ENCODE data around the gene TMCO2. TPM values are rescaled to one million over a fixed set of nuclear protein-coding genes. Genes with fewer than 3 reads are reported as not detected.
A peak's percentile ranks its signal among the peaks of the same experiment; 100 is the strongest.

TMCO2 gene
- total and polyA plus RNA-seq, 5 donors: not detected

DNA sequence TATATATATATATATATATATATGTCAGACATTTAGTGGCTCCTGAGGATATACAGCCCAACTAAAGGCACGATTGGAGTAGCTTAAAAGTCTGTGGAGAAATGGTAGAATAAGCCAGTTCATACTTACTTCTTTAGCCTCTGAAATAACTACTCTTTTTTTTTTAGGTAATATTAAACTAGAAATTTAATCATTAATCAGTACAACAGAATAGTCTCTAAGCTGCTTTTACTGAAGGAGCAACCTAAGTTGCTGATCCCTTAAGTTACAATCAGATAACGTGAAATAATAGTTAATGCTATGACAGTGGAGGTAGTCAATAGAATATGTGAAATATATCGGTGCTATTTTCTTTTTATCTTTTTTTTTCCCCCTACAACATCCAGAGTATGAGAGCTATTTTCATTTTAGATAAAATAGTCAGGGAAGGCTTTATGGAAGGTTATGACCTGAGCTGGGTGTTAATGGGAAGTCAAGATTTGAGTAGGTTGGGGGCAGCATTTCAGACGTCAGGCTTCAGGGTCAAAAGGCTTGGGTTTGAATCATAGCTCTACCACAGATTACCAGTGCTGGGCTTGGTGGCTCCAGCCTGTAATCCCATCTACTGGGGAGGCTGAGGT lies 25.9 kb downstream of the TMCO2 start:
- WGBS: 78% methylated on average over 4 of the region's 4 CpGs
- Histone ChIP-seq H3K27me3 (ENCODE audit: control insufficient read depth, insufficient read depth) (no peaks in the 10 kb centered on the region), H3K4me1 (ENCODE audit: control insufficient read depth, insufficient read depth, low read length) (no peaks in the 10 kb centered on the region), H3K27ac (ENCODE audit: low read length) (no peak overlapping the region), H3K9me3 (ENCODE audit: control insufficient read depth, low read length) (no peaks in the 10 kb centered on the region), H3K4me3 (ENCODE audit: low read length) (no peak overlapping the region)
- intact Hi-C loops (cut with DNase I): no loop called here
- ATAC-seq: no peak
- no peak for DNase-seq

DNA sequence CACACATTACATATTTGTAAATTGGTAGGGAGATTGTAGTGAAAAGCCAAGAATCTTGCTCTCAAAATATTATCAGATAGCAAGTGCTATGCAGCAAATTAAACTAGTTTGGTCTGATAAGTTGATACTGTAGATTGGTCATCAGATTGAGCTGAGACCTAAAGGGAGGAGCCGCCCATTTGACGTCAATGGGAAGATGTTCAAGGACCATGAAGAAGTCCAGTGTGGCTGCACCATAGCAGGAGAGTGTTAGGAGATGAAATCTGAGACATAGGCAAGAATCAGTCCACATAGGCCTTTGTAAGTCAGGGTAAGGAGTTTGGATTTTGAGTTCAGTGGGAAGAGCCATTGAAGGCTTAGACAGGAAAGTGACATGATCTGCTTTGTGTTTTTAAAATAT lies 26.6 kb downstream of the TMCO2 start:
- no peak overlapping the region for H3K4me3 ChIP-seq (ENCODE audit: low read length)
- H3K27ac ChIP-seq (ENCODE audit: low read length): no peak overlapping the region
- no peaks in the 10 kb centered on the region for H3K4me1 ChIP-seq (ENCODE audit: control insufficient read depth, insufficient read depth, low read length)
- WGBS: 95% methylated on average over 2 of the region's 2 CpGs
- intact Hi-C loops (cut with DNase I): no loop called here
- H3K27me3 ChIP-seq (ENCODE audit: control insufficient read depth, insufficient read depth): no peaks in the 10 kb centered on the region
- DNase-seq (no peak), ATAC-seq (no peak)
- no peaks in the 10 kb centered on the region for H3K9me3 ChIP-seq (ENCODE audit: control insufficient read depth, low read length)

DNA sequence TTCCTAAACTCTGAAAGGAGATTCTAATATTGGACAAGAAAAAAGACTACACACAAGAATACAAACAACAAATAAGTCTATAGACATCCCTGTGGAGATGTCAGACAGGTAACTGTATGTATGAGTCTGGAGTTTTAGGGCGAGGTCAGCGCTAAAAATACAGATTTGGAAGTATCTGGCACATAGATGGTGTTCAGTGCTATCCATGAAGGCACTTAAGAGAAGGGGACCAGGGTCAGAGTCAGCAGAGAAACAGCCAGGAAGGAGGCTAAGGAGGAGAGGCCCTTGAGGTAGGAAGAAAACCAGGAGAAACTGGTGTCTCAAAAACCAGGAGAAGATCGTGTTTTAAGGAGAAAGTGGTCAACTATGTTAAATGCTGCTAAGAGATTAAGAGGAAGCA lies 28.4 kb downstream of the TMCO2 start:
- Histone ChIP-seq H3K4me1 (ENCODE audit: control insufficient read depth, insufficient read depth, low read length) (no peaks in the 10 kb centered on the region), H3K4me3 (ENCODE audit: low read length) (no peak overlapping the region), H3K27ac (ENCODE audit: low read length) (no peak overlapping the region), H3K27me3 (ENCODE audit: control insufficient read depth, insufficient read depth) (no peaks in the 10 kb centered on the region), H3K9me3 (ENCODE audit: control insufficient read depth, low read length) (no peaks in the 10 kb centered on the region)
- DNase-seq: no peak
- ATAC-seq: peak in 1 of 2 donors; percentile 29
- 91% methylated on average over 3 of the region's 3 CpGs for WGBS
- intact Hi-C loops (cut with DNase I): no loop called here

DNA sequence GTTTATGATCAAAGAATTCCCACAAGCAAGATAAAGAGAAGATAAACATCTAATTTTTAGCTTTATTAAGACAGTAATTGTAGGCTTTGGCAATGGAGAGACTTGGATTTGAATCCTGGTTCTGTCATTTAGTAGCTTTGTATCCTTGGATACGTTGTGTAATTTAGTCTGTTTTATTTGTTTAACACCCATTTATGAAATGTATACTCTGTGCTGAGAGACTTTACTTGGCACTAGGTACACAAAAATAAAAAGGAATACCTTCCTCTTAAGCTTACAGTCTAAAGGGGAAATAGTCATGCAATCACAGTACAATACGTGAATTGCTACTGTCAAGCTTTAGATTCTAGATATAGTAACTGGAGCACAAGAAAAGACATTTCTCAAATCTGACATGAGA lies 34.1 kb downstream of the TMCO2 start:
- Histone ChIP-seq H3K27ac (ENCODE audit: low read length) (no peak overlapping the region), H3K4me3 (ENCODE audit: low read length) (no peak overlapping the region), H3K4me1 (ENCODE audit: control insufficient read depth, insufficient read depth, low read length) (no peaks in the 10 kb centered on the region), H3K27me3 (ENCODE audit: control insufficient read depth, insufficient read depth) (no peaks in the 10 kb centered on the region), H3K9me3 (ENCODE audit: control insufficient read depth, low read length) (no peaks in the 10 kb centered on the region)
- intact Hi-C loops (cut with DNase I): no loop called here
- no peak for DNase-seq
- no peak for ATAC-seq
- 82% methylated on average over 2 of the region's 2 CpGs for WGBS

DNA sequence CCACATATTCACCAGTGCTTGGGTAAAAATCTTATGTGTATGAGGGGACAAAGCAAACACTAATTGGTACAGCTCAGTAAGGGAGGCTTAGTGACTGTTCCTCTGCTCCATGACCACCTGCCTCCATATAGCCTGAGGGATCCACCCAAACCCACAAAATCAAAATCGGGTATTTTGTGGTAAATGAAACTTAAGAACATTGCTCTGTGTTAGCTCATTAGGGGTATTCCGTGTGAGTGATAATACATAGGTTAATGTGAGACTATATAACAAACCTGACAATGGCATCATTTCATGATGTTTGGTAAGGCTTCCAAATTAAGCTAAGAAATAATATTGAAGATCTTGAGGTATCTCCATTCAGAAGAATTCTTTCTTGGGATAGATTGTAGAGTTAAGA lies 43.6 kb downstream of the TMCO2 start:
- Histone ChIP-seq H3K27me3 (ENCODE audit: control insufficient read depth, insufficient read depth) (no peaks in the 10 kb centered on the region), H3K9me3 (ENCODE audit: control insufficient read depth, low read length) (no peaks in the 10 kb centered on the region), H3K27ac (ENCODE audit: low read length) (no peak overlapping the region), H3K4me3 (ENCODE audit: low read length) (no peak overlapping the region), H3K4me1 (ENCODE audit: control insufficient read depth, insufficient read depth, low read length) (no peaks in the 10 kb centered on the region)
- ATAC-seq (no peak), DNase-seq (no peak)
- intact Hi-C loops (cut with DNase I): no loop called here
- WGBS: 88% methylated on average over 2 of the region's 2 CpGs

DNA sequence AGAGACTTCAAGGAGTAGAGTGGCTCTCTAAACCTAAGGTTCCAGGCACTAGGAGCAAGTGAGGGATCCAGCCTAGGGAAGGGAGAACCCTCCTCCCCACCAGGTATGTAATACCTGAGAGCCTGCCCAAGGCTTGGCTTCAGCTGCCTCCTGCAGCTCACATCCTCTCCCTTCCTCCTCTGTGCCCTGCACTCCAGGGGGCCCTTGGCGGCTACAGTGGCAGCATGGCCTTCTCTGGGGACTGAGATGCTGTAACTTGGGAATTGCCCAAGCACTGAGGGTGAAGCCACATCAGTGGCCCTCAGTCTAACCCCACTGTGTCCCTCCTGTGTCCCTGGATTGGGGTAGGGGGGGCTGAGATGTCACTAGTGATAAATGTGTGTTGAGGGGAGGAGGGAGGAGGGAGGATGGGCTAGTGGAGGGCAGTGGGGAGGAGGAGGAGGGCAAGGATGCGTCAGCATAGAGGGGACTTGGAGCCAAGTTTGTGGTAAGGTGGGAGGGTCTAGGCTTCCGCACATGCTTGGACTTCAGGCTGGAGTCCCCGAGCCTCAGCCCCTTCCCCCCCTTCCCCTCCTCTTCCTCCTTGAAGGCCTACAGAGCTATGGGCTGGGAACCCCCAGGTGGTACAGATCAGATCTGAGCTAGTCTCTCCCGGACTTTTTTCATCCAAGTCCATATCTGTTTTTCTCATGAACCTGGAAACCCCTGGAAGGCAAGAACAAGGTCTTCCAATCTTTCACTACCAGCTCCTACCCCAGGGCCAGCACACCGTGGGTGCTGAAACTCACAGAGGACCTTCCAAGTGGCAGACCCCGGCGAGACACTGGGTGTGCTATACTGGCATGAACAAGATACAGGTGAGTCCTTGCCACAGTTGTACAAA lies 51.9 kb downstream of the TMCO2 start:
- Histone ChIP-seq H3K27me3 (ENCODE audit: control insufficient read depth, insufficient read depth) (no peaks in the 10 kb centered on the region), H3K9me3 (ENCODE audit: control insufficient read depth, low read length) (no peaks in the 10 kb centered on the region), H3K4me3 (ENCODE audit: low read length) (no peak overlapping the region), H3K4me1 (ENCODE audit: control insufficient read depth, insufficient read depth, low read length) (no peaks in the 10 kb centered on the region), H3K27ac (ENCODE audit: low read length) (no peak overlapping the region)
- no peak for ATAC-seq
- no peak for DNase-seq
- intact Hi-C loops (cut with DNase I): loop anchor here in 1 of 4 donors (2.0 kb wide), 1 partner anchor 27 kb away; no protein-coding TSS in a partner anchor
- WGBS: 61% methylated on average over 8 of the region's 8 CpGs

DNA sequence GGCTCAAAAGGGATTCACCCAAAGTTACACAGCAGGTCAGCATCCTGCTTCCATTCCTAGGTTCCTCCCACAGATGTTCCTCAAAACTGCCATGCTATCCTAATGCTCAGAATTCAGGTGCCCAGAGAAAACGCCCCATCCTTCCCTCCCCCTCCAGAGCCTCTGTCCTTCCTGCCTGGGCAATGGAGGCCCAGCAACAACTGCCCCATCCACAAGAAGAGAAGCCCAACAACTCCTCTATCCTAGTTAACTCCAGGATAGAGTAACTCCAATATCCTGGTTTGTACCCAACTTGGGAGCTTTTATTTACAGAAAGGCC lies 52.5 kb downstream of the TMCO2 start:
- 85% methylated on average over 1 of the region's 1 CpG for WGBS
- ATAC-seq (no peak), DNase-seq (no peak)
- H3K27me3 ChIP-seq (ENCODE audit: control insufficient read depth, insufficient read depth): no peaks in the 10 kb centered on the region
- H3K4me3 ChIP-seq (ENCODE audit: low read length): no peak overlapping the region
- H3K9me3 ChIP-seq (ENCODE audit: control insufficient read depth, low read length): no peaks in the 10 kb centered on the region
- intact Hi-C loops (cut with DNase I): loop anchor here in 1 of 4 donors (2.0 kb wide), 1 partner anchor 27 kb away; no protein-coding TSS in a partner anchor
- H3K27ac ChIP-seq (ENCODE audit: low read length): no peak overlapping the region
- H3K4me1 ChIP-seq (ENCODE audit: control insufficient read depth, insufficient read depth, low read length): no peaks in the 10 kb centered on the region

DNA sequence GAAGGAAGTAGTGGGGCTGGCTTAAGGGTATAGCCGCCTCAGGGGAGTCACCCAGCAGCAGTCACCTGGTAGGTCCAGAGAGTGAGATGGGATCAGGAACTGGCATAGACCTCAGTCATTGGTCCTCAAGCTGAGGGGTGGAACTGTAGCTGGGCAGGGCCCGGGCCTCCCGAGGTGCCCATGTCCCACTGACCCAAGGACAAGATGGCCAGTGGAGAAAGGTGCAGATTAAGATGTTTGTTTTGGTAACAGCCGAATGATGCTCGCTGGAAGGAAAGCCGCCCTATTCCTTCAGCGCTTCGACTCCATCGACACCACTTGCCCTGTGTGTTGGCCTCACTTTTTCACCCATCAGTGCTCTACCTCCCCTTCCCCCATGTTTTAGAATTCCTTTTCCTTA lies 52.9 kb downstream of the TMCO2 start:
- no peaks in the 10 kb centered on the region for H3K4me1 ChIP-seq (ENCODE audit: control insufficient read depth, insufficient read depth, low read length)
- H3K27ac ChIP-seq (ENCODE audit: low read length): no peak overlapping the region
- H3K4me3 ChIP-seq (ENCODE audit: low read length): no peak overlapping the region
- no peaks in the 10 kb centered on the region for H3K27me3 ChIP-seq (ENCODE audit: control insufficient read depth, insufficient read depth)
- WGBS: 93% methylated on average over 9 of the region's 9 CpGs
- ATAC-seq: no peak
- intact Hi-C loops (cut with DNase I): loop anchor here in 1 of 4 donors (2.0 kb wide), 1 partner anchor 26 kb away; no protein-coding TSS in a partner anchor
- H3K9me3 ChIP-seq (ENCODE audit: control insufficient read depth, low read length): no peaks in the 10 kb centered on the region
- no peak for DNase-seq

DNA sequence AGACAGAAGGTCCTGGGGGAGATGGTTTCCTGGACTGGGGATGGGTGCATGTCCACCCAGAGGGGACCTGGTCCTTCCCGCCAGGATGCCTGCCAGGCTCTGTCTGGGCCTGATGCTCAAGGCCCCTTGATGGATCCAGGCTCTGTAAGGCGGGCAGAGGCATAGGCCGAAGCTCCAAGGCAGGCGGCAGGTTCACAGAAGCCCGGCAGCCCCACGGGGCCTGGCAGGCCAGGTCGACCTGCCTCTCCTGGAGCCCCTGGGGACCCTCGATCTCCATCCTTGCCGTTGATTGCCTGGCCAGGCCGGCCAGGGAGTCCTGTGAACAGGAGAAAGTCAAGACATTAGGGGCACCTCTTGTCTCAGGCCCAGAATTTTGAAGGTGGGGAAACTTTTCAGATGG lies 53.3 kb downstream of the TMCO2 start:
- intact Hi-C loops (cut with DNase I): loop anchor here in 1 of 4 donors (2.0 kb wide), 1 partner anchor 26 kb away; no protein-coding TSS in a partner anchor
- DNase-seq: no peak
- ATAC-seq: no peak
- Histone ChIP-seq H3K27me3 (ENCODE audit: control insufficient read depth, insufficient read depth) (no peaks in the 10 kb centered on the region), H3K9me3 (ENCODE audit: control insufficient read depth, low read length) (no peaks in the 10 kb centered on the region), H3K27ac (ENCODE audit: low read length) (no peak overlapping the region), H3K4me3 (ENCODE audit: low read length) (no peak overlapping the region), H3K4me1 (ENCODE audit: control insufficient read depth, insufficient read depth, low read length) (no peaks in the 10 kb centered on the region)
- WGBS: 90% methylated on average over 10 of the region's 10 CpGs
